ENCODE results near the gene SYPL2. TPM values are rescaled to one million over a fixed set of nuclear protein-coding genes. Genes with fewer than 3 reads are reported as not detected.

SYPL2 gene
- total and polyA plus RNA-seq, 2 donors (not counting 3 experiments of a cell fraction or from before 2014, with no cell fraction given) = not detected

- Histone ChIP-seq H3K9me1 (replicated peaks; ENCODE audit: control insufficient read depth, extremely low read depth, insufficient read depth, low read length) (no peaks in the 10 kb centered on the region), H3K4me2 (ENCODE audit: insufficient read depth, low read length) (no peak overlapping the region), H3K4me1 (ENCODE audit: control insufficient read depth, extremely low read depth, insufficient read depth, low read length) (peaks cover 14% of the 10 kb centered on the region), H3K27me3 (ENCODE audit: control insufficient read depth in 2 of 2, insufficient read depth in 2 of 2, low read length in 2 of 2) (peaks cover 21 to 23% of the 10 kb centered on the region in 2 experiments), H3K79me2 (ENCODE audit: control insufficient read depth, insufficient read depth, low read length) (no peaks in the 10 kb centered on the region), H2AFZ (ENCODE audit: low read depth, low read length) (no peak overlapping the region), H3K27ac (ENCODE audit: insufficient read depth, low read depth, low read length) (no peak overlapping the region), H3K9ac (replicated peaks; ENCODE audit: extremely low read depth, insufficient read depth, low read length) (no peak overlapping the region), H3K9me3 (replicated peaks; ENCODE audit: control insufficient read depth, insufficient read depth, low read length) (no peaks in the 10 kb centered on the region), H3K4me3 (replicated peaks in 1 of 3; ENCODE audit: insufficient read depth in 1 of 3, low read depth in 1 of 3, low read length in 3 of 3) (no peak overlapping the region), H4K20me1 (replicated peaks; ENCODE audit: control insufficient read depth, extremely low read depth, insufficient read depth, low read length) (no peaks in the 10 kb centered on the region), H3K36me3 (ENCODE audit: control insufficient read depth in 2 of 2, extremely low read depth in 1 of 2, insufficient read depth in 2 of 2, low read length in 2 of 2) (no peaks in the 10 kb centered on the region)
- BruUV-seq (replicated peaks) = no TSS peak
- TF ChIP-seq POLR2AphosphoS5 (IDR thresholded peaks at IDR 0.05; ENCODE audit: insufficient read depth, low read depth, low read length) = no peak
- TF ChIP-seq, protein P1, sequence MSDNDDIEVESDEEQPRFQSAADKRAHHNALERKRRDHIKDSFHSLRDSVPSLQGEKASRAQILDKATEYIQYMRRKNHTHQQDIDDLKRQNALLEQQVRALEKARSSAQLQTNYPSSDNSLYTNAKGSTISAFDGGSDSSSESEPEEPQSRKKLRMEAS (IDR thresholded peaks at IDR 0.05; ENCODE audit: insufficient read depth, insufficient read length) = no peak
- no peak for TF ChIP-seq CTCF (IDR thresholded peaks at IDR 0.05; ENCODE audit: extremely low read depth in 1 of 2, insufficient read depth in 1 of 2, low read depth in 1 of 2, low read length in 2 of 2)
- TF ChIP-seq GATA2 (IDR thresholded peaks at IDR 0.05; ENCODE audit: insufficient read depth, insufficient read length, low read depth, low read length) = no peak
- TF ChIP-seq POLR2A (IDR thresholded peaks at IDR 0.05; ENCODE audit: low read depth, low read length) = no peak
- TF ChIP-seq FOS (IDR thresholded peaks at IDR 0.05; ENCODE audit: borderline replicate concordance, insufficient read depth, low read length) = no peak
- no peak for TF ChIP-seq EZH2 (IDR thresholded peaks at IDR 0.05; ENCODE audit: borderline replicate concordance, low read depth, low read length, severe bottlenecking)
- no peak for TF ChIP-seq MYC (IDR thresholded peaks at IDR 0.05; ENCODE audit: low read depth, low read length)
- no peak for TF ChIP-seq JUN (IDR thresholded peaks at IDR 0.05; ENCODE audit: borderline replicate concordance, insufficient read depth, insufficient read length, low read depth)
- dilution Hi-C loops (cut with MboI; ENCODE audit: extremely low pct_ligation_motif_present, low sequenced_read_pairs) = no loop called here
- CTCF ChIA-PET = interaction anchor here (0.9 to 3.4 kb wide), 4 partner anchors 9 to 51 kb away, joined by 3 to 22 read pairs (median 4); partner anchors contain the start of gene CYB561D1
- FAIRE-seq (no peak), DNase-seq (ENCODE audit: low read depth, low spot score) (no peak)
- POLR2A ChIA-PET = no interaction called here
- intact Hi-C loops (cut with micrococcal nuclease) = loop anchor here (10.0 kb wide), 3 partner anchors 133 to 283 kb away; partner anchors contain the start of genes AMPD2, EPS8L3 and GNAT2
These were observed 15.3 kb downstream of the SYPL2 start for GRCh38 chr1:109481646-109482045.
